Common myeloid progenitor, CD34-positive (primary cell): ENCODE data around the gene SLC25A22.

ENCODE experiments used
- CTCF ChIA-PET: fragments of 350-600 bp; sonication (Branson Sonifier 250); formaldehyde crosslinking; loops from one replicate; lab custom pipeline; 2021; ENCODE audit warnings: antibody characterized with exemption; lab: Charles Lee
- POLR2A ChIA-PET: fragments of 350-600 bp; sonication (Branson Sonifier 250); formaldehyde crosslinking; loops from one replicate; lab custom pipeline; 2021; ENCODE audit warnings: antibody characterized with exemption; lab: Charles Lee
- DNase-seq, 3 donors: peaks; one replicate each; pipeline versions ENCODE4 v3.0.0 to v3.0.0-alpha.2; 2013
- H3K27ac ChIP-seq, 2 experiments: 1 replicate in 1 of 2; 2 replicates in 1 of 2; pipeline ENCODE4 v1.7.0; 2013; ENCODE audit warnings: inconsistent platforms in 2 of 2, low read length in 2 of 2, mild to moderate bottlenecking in 2 of 2, low read depth in 1 of 2, moderate library complexity in 1 of 2; ENCODE audit not compliant: severe bottlenecking in 2 of 2, insufficient read depth in 1 of 2, poor library complexity in 1 of 2
- H3K27me3 ChIP-seq, 5 experiments: replicated peaks in 2 of 5; 1 replicate in 3 of 5; 2 replicates in 2 of 5; pipeline versions ENCODE4 v1.6.1 to v1.7.0; 2013; ENCODE audit warnings: low read length in 4 of 5, mild to moderate bottlenecking in 2 of 5, moderate library complexity in 2 of 5, inconsistent platforms in 1 of 5; ENCODE audit not compliant: insufficient read depth in 5 of 5, control insufficient read depth in 4 of 5
- H3K36me3 ChIP-seq, 4 experiments: 1 replicate in 2 of 4; 2 replicates in 2 of 4; pipeline versions ENCODE4 v1.6.1 to v1.7.0; 2013; ENCODE audit warnings: low read length in 3 of 4, control low read depth in 1 of 4, mild to moderate bottlenecking in 1 of 4; ENCODE audit not compliant: control insufficient read depth in 4 of 4, insufficient read depth in 4 of 4
- H3K4me1 ChIP-seq, 4 experiments: 1 replicate in 3 of 4; 2 replicates in 1 of 4; pipeline versions ENCODE4 v1.6.1 to v1.7.1; 2013; ENCODE audit warnings: low read length in 3 of 4, mild to moderate bottlenecking in 3 of 4, control low read depth in 1 of 4, inconsistent platforms in 1 of 4, moderate library complexity in 1 of 4; ENCODE audit not compliant: control insufficient read depth in 4 of 4, insufficient read depth in 4 of 4; ENCODE audit errors: control extremely low read depth in 1 of 4
- H3K4me3 ChIP-seq, 7 experiments: 1 replicate in 4 of 7; 2 replicates in 3 of 7; pipeline versions ENCODE4 v1.5.1 to v1.7.0; 2013; ENCODE audit warnings: mild to moderate bottlenecking in 7 of 7, low read length in 6 of 7, moderate library complexity in 6 of 7, inconsistent platforms in 2 of 7, low read depth in 2 of 7, control low read depth in 1 of 7; ENCODE audit not compliant: insufficient read depth in 4 of 7, control insufficient read depth in 1 of 7; ENCODE audit errors: extremely low read depth in 1 of 7
- H3K9me3 ChIP-seq, 5 experiments: 1 replicate in 4 of 5; 2 replicates in 1 of 5; pipeline versions ENCODE4 v1.6.1 to v1.7.1; 2013; ENCODE audit warnings: low read length in 4 of 5, mild to moderate bottlenecking in 2 of 5, inconsistent platforms in 1 of 5, low read depth in 1 of 5, moderate library complexity in 1 of 5; ENCODE audit not compliant: control insufficient read depth in 4 of 5, insufficient read depth in 2 of 5; ENCODE audit errors: control extremely low read depth in 1 of 5
- WGBS: methylation state at CpG from one replicate; pipeline ENCODE4 v1.1.5; 2013; ENCODE audit not compliant: insufficient coverage; 5-methylcytosine and 5-hydroxymethylcytosine counted together

The SLC25A22 gene

GRCh38 chr11:824292-824880 is 26.3 kb upstream of the SLC25A22 start:
- ChIA-PET POLR2A (no interaction called here), CTCF (no interaction called here)
- peaks cover 0 to 25% (median 12%) of the 10 kb centered on the region in 5 experiments for H3K27me3 ChIP-seq
- 97% methylated on average over 54 of the region's 59 CpGs for WGBS
- H3K4me3 ChIP-seq, result no peak overlapping the region
- no peak for DNase-seq
- H3K27ac ChIP-seq, result no peak overlapping the region
- H3K9me3 ChIP-seq, result no peaks in the 10 kb centered on the region
- H3K4me1 ChIP-seq, result peaks cover 0 to 67% (median 61%) of the 10 kb centered on the region in 4 experiments
- peaks cover 0 to 32% (median 16%) of the 10 kb centered on the region in 4 experiments for H3K36me3 ChIP-seq

GRCh38 chr11:823441-824291 is 25.6 kb upstream of the SLC25A22 start:
- peaks cover 0 to 17% (median 10%) of the 10 kb centered on the region in 5 experiments for H3K27me3 ChIP-seq
- ChIA-PET CTCF (interaction anchor here (1.0 to 3.4 kb wide), 5 partner anchors 7 to 20 kb away, joined by 3 to 14 read pairs (median 4); partner anchors contain the start of gene CD151), POLR2A (no interaction called here)
- 96% methylated on average over 32 of the region's 53 CpGs for WGBS
- H3K4me3 ChIP-seq, result no peak overlapping the region
- DNase-seq, result no peak
- H3K4me1 ChIP-seq, result peaks cover 0 to 64% (median 59%) of the 10 kb centered on the region in 4 experiments
- H3K27ac ChIP-seq, result no peak overlapping the region
- H3K9me3 ChIP-seq, result no peaks in the 10 kb centered on the region
- H3K36me3 ChIP-seq, result peaks cover 0 to 32% (median 16%) of the 10 kb centered on the region in 4 experiments

- DNase-seq, result peak in 2 of 3 donors; percentile 64 to 71
- Histone ChIP-seq H3K27ac (peak overlapping the region in 1 of 2 experiments; percentile 55), H3K36me3 (peaks cover 0 to 32% (median 16%) of the 10 kb centered on the region in 4 experiments), H3K4me1 (peaks cover 0 to 48% (median 43%) of the 10 kb centered on the region in 4 experiments), H3K4me3 (peak overlapping the region in 3 of 7 experiments; percentile 79 to 86 (median 82)), H3K27me3 (peaks cover 0 to 4% (median 2%) of the 10 kb centered on the region in 5 experiments), H3K9me3 (no peaks in the 10 kb centered on the region)
- WGBS, result 55% methylated on average over 17 of the region's 22 CpGs
- ChIA-PET POLR2A (interaction anchor here (0.6 to 1.7 kb wide), 3 partner anchors 9 to 21 kb away, joined by 3 to 4 read pairs (median 3); partner anchors contain the start of gene TSPAN4), CTCF (interaction anchor here (0.6 to 3.4 kb wide), 5 partner anchors 9 to 25 kb away, joined by 3 to 14 read pairs (median 3); partner anchors contain the start of gene RPLP2)
These were observed 23.7 kb upstream of the SLC25A22 start for GRCh38 chr11:821512-822371.

GRCh38 chr11:820655-821511 is 22.8 kb upstream of the SLC25A22 start:
- peaks cover 0 to 32% (median 19%) of the 10 kb centered on the region in 4 experiments for H3K36me3 ChIP-seq
- no peak for DNase-seq
- H3K4me3 ChIP-seq, result peak overlapping the region; percentile 63 to 86 (median 79)
- ChIA-PET POLR2A (interaction anchor here (1.5 to 2.7 kb wide), 5 partner anchors 9 to 21 kb away, joined by 4 to 17 read pairs (median 10); partner anchors contain the start of genes CD151, POLR2L, RPLP2 and TSPAN4), CTCF (interaction anchor here (0.6 to 3.4 kb wide), 5 partner anchors 8 to 26 kb away, joined by 3 to 15 read pairs (median 4); partner anchors contain the start of gene RPLP2)
- H3K9me3 ChIP-seq, result no peaks in the 10 kb centered on the region
- peaks cover 0 to 4% (median 0%) of the 10 kb centered on the region in 5 experiments for H3K27me3 ChIP-seq
- H3K27ac ChIP-seq, result peak overlapping the region in 1 of 2 experiments; percentile 85
- WGBS, result 77% methylated on average over 10 of the region's 11 CpGs
- H3K4me1 ChIP-seq, result peaks cover 0 to 41% (median 37%) of the 10 kb centered on the region in 4 experiments

- H3K4me3 ChIP-seq, result peak overlapping the region; percentile 65 to 87 (median 81)
- H3K27ac ChIP-seq, result peak overlapping the region; percentile 70 to 85
- no peaks in the 10 kb centered on the region for H3K9me3 ChIP-seq
- WGBS, result 4% methylated on average over 46 of the region's 47 CpGs
- no peaks in the 10 kb centered on the region for H3K27me3 ChIP-seq
- DNase-seq, result peak; percentile 93 to 97 (median 97)
- H3K4me1 ChIP-seq, result peaks cover 0 to 34% (median 33%) of the 10 kb centered on the region in 4 experiments
- POLR2A ChIA-PET, result interaction anchor here (0.6 to 2.7 kb wide), 9 partner anchors 8 to 93 kb away, joined by 3 to 17 read pairs (median 7); partner anchors contain the start of genes CD151, CRACR2B, POLR2L and RPLP2
- CTCF ChIA-PET, result interaction anchor here (0.6 to 3.4 kb wide), 7 partner anchors 8 to 21 kb away, joined by 3 to 15 read pairs (median 5); partner anchors contain the start of gene RPLP2
- H3K36me3 ChIP-seq, result peaks cover 0 to 29% (median 15%) of the 10 kb centered on the region in 4 experiments
These were observed 22.0 kb upstream of the SLC25A22 start for GRCh38 chr11:819943-820649.
